Endothelial cell of umbilical vein (primary cell): ENCODE results near the gene STPG4. TPM values are rescaled to one million over a fixed set of nuclear protein-coding genes. Genes with fewer than 3 reads are reported as not detected.

Source experiments
- BruUV-seq: library from RNA; stranded (reverse); fragments of 400-500 nt; replicated peaks from 2 replicates; lab custom pipeline; 2021; lab: Mats Ljungman, UMichigan
- CTCF ChIA-PET: fragments of 300-600, 350-600 bp; sonication (Branson Sonifier 250); formaldehyde crosslinking; loops from one replicate; lab custom pipeline; 2021; ENCODE audit warnings: antibody characterized with exemption, inconsistent platforms; lab: Charles Lee
- POLR2A ChIA-PET: fragments of 300-600, 350-600 bp; sonication (Branson Sonifier 250); formaldehyde crosslinking; loops from one replicate; lab custom pipeline; 2021; ENCODE audit warnings: antibody characterized with exemption, inconsistent platforms; lab: Charles Lee
- DNase-seq: peaks from one replicate; pipeline ENCODE4 v3.0.0-alpha.2; 2011; ENCODE audit warnings: low read depth, low spot score
- FAIRE-seq: peaks from 2 replicates; lab custom pipeline; 2011; peaks lifted over from hg19 to GRCh38; lab: Jason Lieb, UNC
- H2AFZ ChIP-seq: 2 replicates; pipeline ENCODE4 v1.6.0; 2012; ENCODE audit warnings: low read depth, low read length, control low read depth, inconsistent platforms
- H3K27ac ChIP-seq: 2 replicates; pipeline ENCODE4 v1.5.1; 2011; ENCODE audit warnings: low read depth, mild to moderate bottlenecking, control low read depth, low read length, moderate library complexity; ENCODE audit not compliant: insufficient read depth
- H3K27me3 ChIP-seq, 2 experiments: 2 replicates each; pipeline versions ENCODE4 v1.6.0 to v1.6.1; 2011; ENCODE audit warnings: low read length in 2 of 2, mixed read lengths in 1 of 2; ENCODE audit not compliant: control insufficient read depth in 2 of 2, insufficient read depth in 2 of 2
- H3K36me3 ChIP-seq, 2 experiments: 2 replicates in 1 of 2; 3 replicates in 1 of 2; pipeline ENCODE4 v1.5.1; 2011; ENCODE audit warnings: low read length in 2 of 2, mild to moderate bottlenecking in 1 of 2, moderate library complexity in 1 of 2; ENCODE audit not compliant: control insufficient read depth in 2 of 2, insufficient read depth in 2 of 2; ENCODE audit errors: extremely low read depth in 1 of 2
- H3K4me1 ChIP-seq: 3 replicates; pipeline ENCODE4 v1.5.1; 2011; ENCODE audit warnings: mild to moderate bottlenecking, low read length; ENCODE audit not compliant: control insufficient read depth, insufficient read depth; ENCODE audit errors: extremely low read depth
- H3K4me2 ChIP-seq: 2 replicates; pipeline ENCODE4 v1.6.1; 2011; ENCODE audit warnings: low read length, control low read depth, mixed read lengths; ENCODE audit not compliant: insufficient read depth
- H3K4me3 ChIP-seq, 3 experiments: fragments of 200-600 bp in 1 of 3; sonication (generic), shearing (Covaris generic) in 1 of 3; replicated peaks in 1 of 3; 2 replicates each; pipeline ENCODE4 v1.5.1; 2011 to 2016; ENCODE audit warnings: control low read depth in 3 of 3, low read length in 3 of 3, mild to moderate bottlenecking in 2 of 3, inconsistent platforms in 1 of 3, low read depth in 1 of 3, moderate library complexity in 1 of 3; ENCODE audit not compliant: insufficient read depth in 1 of 3
- H3K79me2 ChIP-seq: 2 replicates; pipeline ENCODE4 v1.6.0; 2012; ENCODE audit warnings: low read length, inconsistent platforms; ENCODE audit not compliant: control insufficient read depth, insufficient read depth
- H3K9ac ChIP-seq: replicated peaks from 2 replicates; pipeline ENCODE3; 2011; ENCODE audit warnings: low read length, control low read depth; ENCODE audit not compliant: insufficient read depth; ENCODE audit errors: extremely low read depth
- H3K9me1 ChIP-seq: replicated peaks from 3 replicates; pipeline ENCODE4 v1.6.0; 2011; ENCODE audit warnings: mild to moderate bottlenecking, low read length; ENCODE audit not compliant: control insufficient read depth, insufficient read depth; ENCODE audit errors: extremely low read depth
- H3K9me3 ChIP-seq: replicated peaks from 2 replicates; pipeline ENCODE4 v1.5.1; 2012; ENCODE audit warnings: low read length, inconsistent platforms; ENCODE audit not compliant: control insufficient read depth, insufficient read depth
- H4K20me1 ChIP-seq: replicated peaks from 2 replicates; pipeline ENCODE3; 2011; ENCODE audit warnings: mild to moderate bottlenecking, low read length; ENCODE audit not compliant: control insufficient read depth, insufficient read depth; ENCODE audit errors: extremely low read depth
- EZH2 ChIP-seq: IDR thresholded peaks from 2 replicates; pipeline ENCODE4 v1.6.1; 2012; ENCODE audit warnings: borderline replicate concordance, low read depth, mild to moderate bottlenecking, moderate library complexity, low read length, inconsistent platforms; ENCODE audit not compliant: severe bottlenecking
- FOS ChIP-seq: IDR thresholded peaks from 2 replicates; pipeline ENCODE4 v1.6.1; 2011; ENCODE audit warnings: mild to moderate bottlenecking, low read length, moderate library complexity, borderline replicate concordance; ENCODE audit not compliant: insufficient read depth
- GATA2 ChIP-seq: IDR thresholded peaks from 2 replicates; pipeline ENCODE4 v1.7.0; 2011; ENCODE audit warnings: low read depth, mild to moderate bottlenecking, moderate library complexity, mixed read lengths, low read length; ENCODE audit not compliant: insufficient read length, insufficient read depth
- JUN ChIP-seq: IDR thresholded peaks from 2 replicates; pipeline ENCODE4 v1.6.1; 2011; ENCODE audit warnings: borderline replicate concordance, low read depth; ENCODE audit not compliant: insufficient read length, insufficient read depth
- MAX ChIP-seq: IDR thresholded peaks from 2 replicates; pipeline ENCODE4 v1.6.1; 2011; ENCODE audit not compliant: insufficient read depth, insufficient read length
- MYC ChIP-seq: IDR thresholded peaks from one replicate; pipeline ENCODE4 v1.6.1; 2011; ENCODE audit warnings: mild to moderate bottlenecking, low read depth, low read length
- POLR2A ChIP-seq: IDR thresholded peaks from 2 replicates; pipeline ENCODE4 v1.6.1; 2012; ENCODE audit warnings: low read depth, mild to moderate bottlenecking, control low read depth, low read length
- POLR2AphosphoS5 ChIP-seq: IDR thresholded peaks from 2 replicates; pipeline ENCODE4 v1.6.1; 2012; ENCODE audit warnings: low read depth, mild to moderate bottlenecking, control low read depth, low read length, moderate library complexity; ENCODE audit not compliant: insufficient read depth
- dilution Hi-C: fragments of 300-500 bp; cut with MboI; formaldehyde crosslinking; loops from one replicate; pipeline ENCODE4 v1.15.0; 2019; ENCODE audit warnings: low sequenced_read_pairs; ENCODE audit not compliant: extremely low pct_ligation_motif_present
- intact Hi-C: fragments of 100-400 bp; cut with micrococcal nuclease; formaldehyde crosslinking; loops from one replicate; pipeline ENCODE4 v1.10.0; 2022
- polyA plus RNA-seq, 4 experiments: library from polyadenylated mRNA; depleted of rRNA in 3 of 4; stranded (reverse) in 3 of 4; unstranded in 1 of 4; fragments of >200 nt; gene quantifications; 2 replicates each; pipeline versions ENCODE4 v1.2.1 to v1.2.3, GENCODE V29; 2011 to 2012; ENCODE audit warnings: missing spikeins in 1 of 4
- total RNA-seq: library from RNA; stranded (reverse); gene quantifications from 2 replicates; pipeline ENCODE4 v1.2.3, GENCODE V29; 2021
- TF ChIP-seq, protein P1 (sequence below), 2 donors: IDR thresholded peaks; 1 replicate in 1 of 2; 2 replicates in 1 of 2; pipeline ENCODE4 v1.5.1; 2011; ENCODE audit warnings: low read length in 2 of 2, mild to moderate bottlenecking in 2 of 2, moderate library complexity in 2 of 2, control low read depth in 1 of 2, inconsistent platforms in 1 of 2, low read depth in 1 of 2; ENCODE audit not compliant: insufficient read depth in 1 of 2; ENCODE audit errors: extremely low read depth in 1 of 2

STPG4 gene
- total and polyA plus RNA-seq, 2 donors (not counting 3 experiments of a cell fraction or from before 2014, with no cell fraction given): 0.53 TPM; not detected in 1

GRCh38 chr2:47069628-47070154 is 85.4 kb downstream of the STPG4 start:
- dilution Hi-C loops: no loop called here
- no peak overlapping the region for H2AFZ ChIP-seq

GRCh38 chr2:47068981-47069627 is 86.0 kb downstream of the STPG4 start:
- peaks cover 46% of the 10 kb centered on the region for H3K4me1 ChIP-seq
- peak overlapping the region; percentile 2 for H3K9ac ChIP-seq
- H4K20me1 ChIP-seq: no peaks in the 10 kb centered on the region
- dilution Hi-C loops (no loop called here), intact Hi-C loops (loop anchor here (1.0 kb wide), 1 partner anchor 19 kb away; no protein-coding TSS in a partner anchor)
- no peak for TF ChIP-seq FOS
- no peak for TF ChIP-seq MYC
- no peak for TF ChIP-seq MAX
- no peak for TF ChIP-seq POLR2AphosphoS5
- no peak for TF ChIP-seq JUN
- TF ChIP-seq, protein P1, sequence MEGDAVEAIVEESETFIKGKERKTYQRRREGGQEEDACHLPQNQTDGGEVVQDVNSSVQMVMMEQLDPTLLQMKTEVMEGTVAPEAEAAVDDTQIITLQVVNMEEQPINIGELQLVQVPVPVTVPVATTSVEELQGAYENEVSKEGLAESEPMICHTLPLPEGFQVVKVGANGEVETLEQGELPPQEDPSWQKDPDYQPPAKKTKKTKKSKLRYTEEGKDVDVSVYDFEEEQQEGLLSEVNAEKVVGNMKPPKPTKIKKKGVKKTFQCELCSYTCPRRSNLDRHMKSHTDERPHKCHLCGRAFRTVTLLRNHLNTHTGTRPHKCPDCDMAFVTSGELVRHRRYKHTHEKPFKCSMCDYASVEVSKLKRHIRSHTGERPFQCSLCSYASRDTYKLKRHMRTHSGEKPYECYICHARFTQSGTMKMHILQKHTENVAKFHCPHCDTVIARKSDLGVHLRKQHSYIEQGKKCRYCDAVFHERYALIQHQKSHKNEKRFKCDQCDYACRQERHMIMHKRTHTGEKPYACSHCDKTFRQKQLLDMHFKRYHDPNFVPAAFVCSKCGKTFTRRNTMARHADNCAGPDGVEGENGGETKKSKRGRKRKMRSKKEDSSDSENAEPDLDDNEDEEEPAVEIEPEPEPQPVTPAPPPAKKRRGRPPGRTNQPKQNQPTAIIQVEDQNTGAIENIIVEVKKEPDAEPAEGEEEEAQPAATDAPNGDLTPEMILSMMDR (IDR thresholded peaks at IDR 0.05; ENCODE audit: extremely low read depth in 1 of 2, insufficient read depth in 1 of 2, low read depth in 1 of 2, low read length in 2 of 2): no peak
- TF ChIP-seq POLR2A: no peak
- TF ChIP-seq EZH2: no peak
- no peak for TF ChIP-seq GATA2
- peak overlapping the region; percentile 48 for H3K27ac ChIP-seq
- no peak overlapping the region for H3K4me3 ChIP-seq
- no peak for FAIRE-seq
- POLR2A ChIA-PET: interaction anchor here (0.6 to 2.2 kb wide), 4 partner anchors 26 to 130 kb away, joined by 3 to 8 read pairs (median 4); no protein-coding TSS in a partner anchor
- CTCF ChIA-PET: interaction anchor here (0.9 to 1.6 kb wide), 3 partner anchors 17 to 254 kb away, joined by 3 to 7 read pairs (median 6); no protein-coding TSS in a partner anchor
- no peaks in the 10 kb centered on the region for H3K79me2 ChIP-seq
- H3K9me3 ChIP-seq: no peaks in the 10 kb centered on the region
- H2AFZ ChIP-seq: no peak overlapping the region
- H3K27me3 ChIP-seq: no peaks in the 10 kb centered on the region
- DNase-seq: no peak
- BruUV-seq: no TSS peak
- peaks cover 0 to 2% of the 10 kb centered on the region in 2 experiments for H3K36me3 ChIP-seq
- no peak overlapping the region for H3K4me2 ChIP-seq
- H3K9me1 ChIP-seq: no peaks in the 10 kb centered on the region

More at GRCh38 chr2:47069628-47070154, 85.4 kb downstream of the STPG4 start:
- peaks cover 0 to 2% of the 10 kb centered on the region in 2 experiments for H3K36me3 ChIP-seq
- DNase-seq (peak; percentile 34), FAIRE-seq (peak; percentile 84)
- POLR2A ChIA-PET: interaction anchor here (0.6 to 2.2 kb wide), 2 partner anchors 26 to 53 kb away, joined by 4 to 8 read pairs; no protein-coding TSS in a partner anchor
- no peak for TF ChIP-seq MYC
- no peak for TF ChIP-seq EZH2
- peak; percentile 46 for TF ChIP-seq POLR2AphosphoS5
- TF ChIP-seq JUN: no peak
- intact Hi-C loops: loop anchor here (1.0 kb wide), 1 partner anchor 19 kb away; no protein-coding TSS in a partner anchor
- no peaks in the 10 kb centered on the region for H3K79me2 ChIP-seq
- no peak overlapping the region for H3K4me2 ChIP-seq
- no peaks in the 10 kb centered on the region for H3K9me1 ChIP-seq
- H3K27me3 ChIP-seq: no peaks in the 10 kb centered on the region
- no peaks in the 10 kb centered on the region for H4K20me1 ChIP-seq
- H3K9me3 ChIP-seq: no peaks in the 10 kb centered on the region
- H3K9ac ChIP-seq: peak overlapping the region; percentile 2
- no TSS peak for BruUV-seq
- no peak overlapping the region for H3K4me3 ChIP-seq
- CTCF ChIA-PET: interaction anchor here (1.0 to 1.6 kb wide), 2 partner anchors 16 to 26 kb away, joined by 6 to 7 read pairs; no protein-coding TSS in a partner anchor
- H3K4me1 ChIP-seq: peaks cover 46% of the 10 kb centered on the region
- peak overlapping the region; percentile 48 for H3K27ac ChIP-seq
